ENCODE data around the gene HOXA3.

- TF ChIP-seq CTCF (IDR thresholded peaks at IDR 0.05) (no peak), SMC3 (IDR thresholded peaks at IDR 0.05) (no peak), RCOR1 (IDR thresholded peaks at IDR 0.05; ENCODE audit: low read depth, low read length) (no peak), POLR2A (IDR thresholded peaks at IDR 0.05; ENCODE audit: low read length) (no peak)
Observed at GRCh38 chr7:27106181-27106900, 46.0 kb downstream of the HOXA3 start.
